Testis (tissue), 2 donors: ENCODE measurements around the gene TPSB2.

Experiments used
- CTCF ChIP-seq, 3 experiments: fragments of 450-650 bp in 2 of 3; fragments of 200-600 bp in 1 of 3; sonication (generic) in 1 of 3; IDR thresholded peaks; one replicate each; pipeline ENCODE4 v1.5.1; 2016 to 2019; ENCODE audit warnings: antibody characterized with exemption in 3 of 3, mild to moderate bottlenecking in 2 of 3, moderate library complexity in 1 of 3
- POLR2A ChIP-seq: fragments of 450-650 bp; IDR thresholded peaks from one replicate; pipeline ENCODE4 v1.6.1; 2017; ENCODE audit warnings: antibody characterized with exemption, mild to moderate bottlenecking, moderate library complexity

- no peak for TF ChIP-seq CTCF (IDR thresholded peaks at IDR 0.05)
- no peak for TF ChIP-seq POLR2A
Measured at GRCh38 chr16:1258225-1258600, 28.2 kb upstream of the TPSB2 start.
